Heart left ventricle (tissue), 16 donors: ENCODE measurements around the gene HOXA2. TPM values are rescaled to one million over a fixed set of nuclear protein-coding genes. Genes with fewer than 3 reads are reported as not detected.
A peak's percentile ranks its signal among the peaks of the same experiment; 100 is the strongest.

Experiments
- ATAC-seq, 4 donors: fragments of 200-7000 bp; cut with Tn5 transposase; one replicate each; pipeline ENCODE4 v1.9.1; 2020 to 2022; ENCODE audit warnings: moderate library complexity in 4 of 4, mild to moderate bottlenecking in 3 of 4, moderate number of reproducible peaks in 1 of 4
- DNase-seq, 5 donors: peaks; one replicate each; pipeline ENCODE4 v3.0.0-alpha.2; 2020
- H3K27ac ChIP-seq, 12 donors: fragments of 200-600 bp; sonication (generic) in 4 of 12; one replicate each; pipeline versions ENCODE4 v1.5.0 to v1.8.0; 2016 to 2022; ENCODE audit warnings: mild to moderate bottlenecking in 2 of 12
- H3K27me3 ChIP-seq, 9 donors: fragments of 200-600 bp; sonication (generic) in 2 of 9; one replicate each; pipeline versions ENCODE4 v1.5.1 to v1.8.0; 2016 to 2022; ENCODE audit warnings: mild to moderate bottlenecking in 3 of 9
- H3K36me3 ChIP-seq, 9 donors: fragments of 200-600 bp; sonication (generic) in 2 of 9; one replicate each; pipeline versions ENCODE4 v1.5.0 to v1.8.0; 2018 to 2022; ENCODE audit warnings: mild to moderate bottlenecking in 2 of 9
- H3K4me1 ChIP-seq, 12 donors: fragments of 200-600 bp; sonication (generic) in 4 of 12; one replicate each; pipeline versions ENCODE4 v1.5.0 to v1.8.0; 2016 to 2022; ENCODE audit warnings: mild to moderate bottlenecking in 3 of 12
- H3K4me3 ChIP-seq, 12 donors: fragments of 200-600 bp; sonication (generic) in 4 of 12; one replicate each; pipeline versions ENCODE4 v1.5.0 to v1.8.0; 2017 to 2022; ENCODE audit warnings: mild to moderate bottlenecking in 9 of 12, moderate library complexity in 4 of 12
- H3K9me3 ChIP-seq, 12 donors: fragments of 200-600 bp; sonication (generic) in 4 of 12; one replicate each; pipeline versions ENCODE4 v1.5.0 to v1.8.0; 2016 to 2022; ENCODE audit warnings: mild to moderate bottlenecking in 1 of 12
- CTCF ChIP-seq, 12 donors: fragments of 200-600 bp; sonication (generic) in 4 of 12; IDR thresholded peaks; one replicate each; pipeline versions ENCODE4 v1.5.0 to v1.8.0; 2018 to 2022; ENCODE audit warnings: antibody characterized with exemption in 12 of 12, mild to moderate bottlenecking in 5 of 12
- POLR2A ChIP-seq, 2 donors: fragments of 450-650 bp; IDR thresholded peaks; one replicate each; pipeline ENCODE4 v1.6.1; 2017; ENCODE audit warnings: antibody characterized with exemption in 2 of 2, mild to moderate bottlenecking in 2 of 2, moderate library complexity in 2 of 2
- WGBS, 4 donors: extraction: QIAGEN DNeasy Blood & Tissue Kit in 2 of 4; methylation state at CpG; one replicate each; pipeline versions ENCODE4 v1.1.5 to v1.1.7; 2013 to 2018; 5-methylcytosine and 5-hydroxymethylcytosine counted together
- intact Hi-C, 10 donors: fragments of 100-400 bp; cut with DNase I; formaldehyde crosslinking; loops; one replicate each; pipeline versions ENCODE4 v1.11.1 to v1.14.2; 2022
- long read RNA-seq, 3 donors: library from polyadenylated mRNA; unstranded; transcript quantifications; one replicate each; pipeline ENCODE4 v2.0.0, GENCODE V29; 2020 to 2021
- polyA plus RNA-seq, 2 donors: library from polyadenylated mRNA; stranded (reverse); fragments of 200-250 nt; gene quantifications; one replicate each; pipeline ENCODE4 v1.2.3, GENCODE V29; 2013
- total RNA-seq, 9 donors: library from RNA; depleted of rRNA in 2 of 9; stranded (reverse); fragments of >200 nt in 2 of 9; fragmentation: NEBNext Ultra II Directional in 3 of 9; extraction: Animal tissue kit (Norgen Biotek cat#: 25700) in 3 of 9; gene quantifications; one replicate each; pipeline versions ENCODE4 v1.1.0 to v1.2.4, GENCODE V29; 2016 to 2023
- donor health status: ischemic (EF 13 %, LVEDD 7.1; RV severe dilation, severe dysfunction).
- donor health status: healthy with polysubstance abuse.
- donor health status: DM: no; HTN: yes; CAD: no.
- donor health status: DM: no; HTN: no; CAD: no.
- donor health status: ischemic (EF 25% LVEDD 6.9; RV normal size, moderate dysfunction).
- donor health status: ischemic (EF 25% LVEDD 5.7; RV mildly dilated, moderate dysfunction).
- donor health status: healthy.
- donor health status: DM: yes; HTN: yes; CAD: no.
- donor health status: ischemic (EF 35%, LVEDD 5.7; RV mildly dilated, moderate dysfunction).
- donor health status: nonischemic (EF 11% LVEDD 7.7; RV severe dilation, severe dysfunction).
- donor health status: DM: yes; HTN: yes; CAD: no.
- donor health status: PGD.
- donor health status: ischemic (EF 29% LVEDD 5.4; RV normal size, mild dysfunction).
- donor health status: nonischemic (EF 23%, LVEDD 6.1; RV moderate dilation, normal function).

HOXA2 gene
- total RNA-seq = under 1 TPM in 2 of 9 donors, not detected in 7; 0.14 to 0.57 TPM
- polyA plus RNA-seq = under 1 TPM in 1 of 2 donors, not detected in 1; 0.03 TPM
- long read RNA-seq, donor 1 = 0 reads
- long read RNA-seq, donor 2 = 0 reads
- long read RNA-seq, donor 3 = 0 reads

DNA sequence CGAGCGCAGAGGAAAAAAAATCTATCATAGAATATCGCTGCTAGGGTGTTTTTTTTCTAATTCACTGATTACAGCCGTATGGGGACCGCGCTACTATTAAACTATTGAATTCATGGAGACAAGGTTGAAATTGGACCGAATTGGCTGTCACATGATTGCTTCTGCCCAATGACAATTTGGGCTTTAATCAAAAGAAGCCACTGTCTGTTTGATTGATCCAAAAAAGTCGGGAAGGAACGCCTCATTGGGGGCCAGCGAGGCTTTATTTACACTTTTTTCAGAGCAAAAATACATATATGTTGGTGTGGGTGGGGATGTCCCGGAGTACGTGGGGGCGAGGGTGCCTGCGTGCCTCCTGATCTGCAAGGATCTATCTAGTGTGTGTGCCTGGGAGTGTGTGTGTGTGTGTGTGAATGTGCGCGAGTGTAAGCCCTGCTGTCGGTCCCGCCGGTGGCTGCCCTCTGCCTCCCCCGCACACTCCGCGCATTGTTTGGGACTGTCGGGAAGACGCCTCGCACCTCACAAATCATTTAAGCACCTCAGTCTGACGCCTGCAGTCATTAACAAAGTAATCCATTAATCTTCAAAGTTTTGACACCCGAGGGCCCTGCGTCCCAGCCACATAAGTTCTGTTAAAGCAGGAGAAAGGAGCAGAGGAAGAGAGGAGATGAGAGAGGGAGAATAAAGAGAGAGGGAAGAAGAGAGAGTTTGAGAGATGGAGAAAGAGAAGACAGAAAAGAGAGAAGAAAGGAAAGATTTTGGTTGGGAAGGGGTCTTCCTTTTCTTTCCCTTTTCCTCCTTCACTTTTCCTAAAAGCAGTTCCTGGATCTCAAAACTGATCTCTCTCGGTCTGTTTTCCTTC is at the start of gene HOXA2:
Gene HOXA2 (minus strand): TSS at position 103 of the 862 bp plus-strand sequence. CDS start 183 bp downstream, outside the sequence.
- Histone ChIP-seq H3K4me1 (peaks cover 0 to 40% (median 7%) of the 10 kb centered on the region in 12 donors), H3K9me3 (no peaks in the 10 kb centered on the region), H3K4me3 (peak within 1 kb of the TSS in 10 of 12 donors; percentile 1 to 43 (median 28)), H3K27ac (peak within 1 kb of the TSS in 8 of 12 donors; percentile 10 to 93 (median 53)), H3K36me3 (no peaks in the 10 kb centered on the region), H3K27me3 (peaks cover 62 to 100% (median 98%) of the 10 kb centered on the region in 9 donors)
- ATAC-seq (peak in 1 of 4 donors; percentile 50), DNase-seq (no peak)
- intact Hi-C loops = no loop called here
- no peak for TF ChIP-seq POLR2A (IDR thresholded peaks at IDR 0.05)
- no peak for TF ChIP-seq CTCF (IDR thresholded peaks at IDR 0.05)
- WGBS, 4 donors = 5 to 8% (median 5%) methylated on average over 29 of the region's 29 CpGs

DNA sequence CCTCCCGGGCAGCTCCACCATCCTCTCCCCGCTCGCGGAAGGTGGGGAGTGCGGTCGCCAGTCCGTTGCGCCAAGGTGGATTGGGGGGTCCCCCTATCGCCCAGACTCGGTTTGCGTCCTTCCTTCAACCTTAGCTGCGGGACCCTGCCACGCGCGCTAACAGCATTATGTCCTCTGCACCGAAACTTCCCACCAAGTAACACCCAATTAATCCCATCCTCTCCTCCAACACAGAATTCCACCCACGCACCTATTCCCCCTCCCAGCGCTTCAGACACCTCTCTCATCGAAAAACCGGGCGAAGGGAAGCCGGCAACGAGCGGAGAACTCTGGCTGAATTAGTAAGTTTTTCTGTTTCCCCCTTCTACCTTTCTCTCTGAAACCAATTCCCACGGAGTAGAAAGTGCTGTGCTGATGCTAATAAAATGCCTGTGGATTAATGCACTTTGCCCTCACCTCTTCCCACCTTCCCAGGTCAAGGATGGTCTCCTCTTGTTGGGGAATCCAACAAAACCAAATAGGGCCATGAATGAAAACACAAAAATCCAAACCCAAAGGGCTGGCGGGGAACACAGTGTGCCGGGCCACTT is 49.0 kb upstream of the HOXA2 start:
- peaks cover 3 to 66% (median 27%) of the 10 kb centered on the region in 12 donors for H3K4me1 ChIP-seq
- ATAC-seq (no peak), DNase-seq (peak in 3 of 5 donors; percentile 4 to 54 (median 15))
- H3K9me3 ChIP-seq = no peaks in the 10 kb centered on the region
- peak overlapping the region in 11 of 12 donors; percentile 1 to 39 (median 33) for H3K4me3 ChIP-seq
- peak overlapping the region in 1 of 12 donors; percentile 92 for H3K27ac ChIP-seq
- intact Hi-C loops = loop anchor here in 5 of 10 donors (10.0 kb wide), 3 partner anchors 1067 to 1287 kb away; no protein-coding TSS in a partner anchor
- WGBS, 4 donors = 3 to 6% (median 5%) methylated on average over 25 to 27 of the region's 27 CpGs
- TF ChIP-seq CTCF (IDR thresholded peaks at IDR 0.05) = no peak
- TF ChIP-seq POLR2A (IDR thresholded peaks at IDR 0.05) = no peak
- H3K36me3 ChIP-seq = no peaks in the 10 kb centered on the region
- peaks cover 91 to 100% (median 99%) of the 10 kb centered on the region in 9 donors for H3K27me3 ChIP-seq

- DNase-seq (peak; percentile 52 to 80 (median 64)), ATAC-seq (peak; percentile 55 to 85 (median 71))
- Histone ChIP-seq H3K27ac (peak overlapping the region in 1 of 12 donors; percentile 92), H3K4me1 (peaks cover 3 to 59% (median 24%) of the 10 kb centered on the region in 12 donors), H3K36me3 (no peaks in the 10 kb centered on the region), H3K4me3 (peak overlapping the region in 11 of 12 donors; percentile 1 to 39 (median 33)), H3K27me3 (peaks cover 89 to 100% (median 99%) of the 10 kb centered on the region in 9 donors), H3K9me3 (no peaks in the 10 kb centered on the region)
- TF ChIP-seq CTCF (IDR thresholded peaks at IDR 0.05) = peak; percentile 64 to 90 (median 82)
- TF ChIP-seq POLR2A (IDR thresholded peaks at IDR 0.05) = no peak
- intact Hi-C loops = loop anchor here in 5 of 10 donors (10.0 kb wide), 3 partner anchors 1066 to 1286 kb away; no protein-coding TSS in a partner anchor
- 1 to 2% (median 2%) methylated on average over 34 to 58 of the region's 58 CpGs for WGBS, 4 donors
These were observed 48.3 kb upstream of the HOXA2 start for GRCh38 chr7:27150568-27151340.
